Hepatocyte (in vitro differentiated cells): ENCODE results near the gene PAPPA.

ENCODE experiments used
- EZH2 ChIP-seq: fragments of 200-600 bp; sonication (generic); IDR thresholded peaks from 2 replicates; pipeline ENCODE4 v1.6.1; 2016; ENCODE audit warnings: antibody characterized with exemption, mild to moderate bottlenecking, borderline replicate concordance
- EZH2phosphoT487 ChIP-seq: fragments of 200-600 bp; sonication (generic); IDR thresholded peaks from one replicate; pipeline ENCODE4 v1.6.1; 2018; ENCODE audit warnings: antibody characterized with exemption, mild to moderate bottlenecking, low read depth, moderate library complexity; ENCODE audit not compliant: unreplicated experiment, severe bottlenecking
- TF ChIP-seq, protein P1 (sequence below): fragments of 200-600 bp; sonication (generic); IDR thresholded peaks from 2 replicates; pipeline ENCODE4 v1.5.1; 2016; ENCODE audit warnings: antibody characterized with exemption, mild to moderate bottlenecking; ENCODE audit not compliant: poor library complexity

GRCh38 chr9:116422119-116422979 is 268.8 kb downstream of the PAPPA start:
- TF ChIP-seq, protein P1, sequence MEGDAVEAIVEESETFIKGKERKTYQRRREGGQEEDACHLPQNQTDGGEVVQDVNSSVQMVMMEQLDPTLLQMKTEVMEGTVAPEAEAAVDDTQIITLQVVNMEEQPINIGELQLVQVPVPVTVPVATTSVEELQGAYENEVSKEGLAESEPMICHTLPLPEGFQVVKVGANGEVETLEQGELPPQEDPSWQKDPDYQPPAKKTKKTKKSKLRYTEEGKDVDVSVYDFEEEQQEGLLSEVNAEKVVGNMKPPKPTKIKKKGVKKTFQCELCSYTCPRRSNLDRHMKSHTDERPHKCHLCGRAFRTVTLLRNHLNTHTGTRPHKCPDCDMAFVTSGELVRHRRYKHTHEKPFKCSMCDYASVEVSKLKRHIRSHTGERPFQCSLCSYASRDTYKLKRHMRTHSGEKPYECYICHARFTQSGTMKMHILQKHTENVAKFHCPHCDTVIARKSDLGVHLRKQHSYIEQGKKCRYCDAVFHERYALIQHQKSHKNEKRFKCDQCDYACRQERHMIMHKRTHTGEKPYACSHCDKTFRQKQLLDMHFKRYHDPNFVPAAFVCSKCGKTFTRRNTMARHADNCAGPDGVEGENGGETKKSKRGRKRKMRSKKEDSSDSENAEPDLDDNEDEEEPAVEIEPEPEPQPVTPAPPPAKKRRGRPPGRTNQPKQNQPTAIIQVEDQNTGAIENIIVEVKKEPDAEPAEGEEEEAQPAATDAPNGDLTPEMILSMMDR, result no peak
- no peak for TF ChIP-seq EZH2
- no peak for TF ChIP-seq EZH2phosphoT487
